ENCODE data around the gene NPHP4.

Gene NPHP4

GRCh38 chr1:5827516-5827915, 164.7 kb downstream of the NPHP4 start:
- DNase-seq, result no peak

GRCh38 chr1:5826601-5827000, 165.6 kb downstream of the NPHP4 start:
- no peak for DNase-seq

- no peak for DNase-seq
Measured at GRCh38 chr1:5822726-5823125, 169.5 kb downstream of the NPHP4 start.

GRCh38 chr1:5822266-5822665, 170.0 kb downstream of the NPHP4 start:
- DNase-seq, result no peak

- no peak for DNase-seq
Measured at GRCh38 chr1:5821540-5822176, 170.6 kb downstream of the NPHP4 start.

- DNase-seq, result no peak
Measured at GRCh38 chr1:5820026-5820421, 172.2 kb downstream of the NPHP4 start.

- DNase-seq, result no peak
Measured at GRCh38 chr1:5819391-5820025, 172.7 kb downstream of the NPHP4 start.

- DNase-seq, result no peak
Measured at GRCh38 chr1:5818755-5819154, 173.5 kb downstream of the NPHP4 start.

- no peak for DNase-seq
Measured at GRCh38 chr1:5815716-5816115, 176.5 kb downstream of the NPHP4 start.

- DNase-seq, result no peak
Measured at GRCh38 chr1:5815211-5815610, 177.0 kb downstream of the NPHP4 start.

- no peak for DNase-seq
Measured at GRCh38 chr1:5814046-5814619, 178.1 kb downstream of the NPHP4 start.

- DNase-seq, result no peak
Measured at GRCh38 chr1:5813480-5813879, 178.7 kb downstream of the NPHP4 start.
